Stimulated activated naive CD8-positive, alpha-beta T cell treated with anti-CD3 and anti-CD28 coated beads, Interleukin-15, Interleukin-2, amounts not matched to agents 100 ng/mL and 50 ng/mL, for 24 hours (primary cell): ENCODE measurements around the gene CTRL.

Experiments
- H3K27ac Mint-ChIP-seq: one replicate; pipeline ENCODE4 v1.8.0; 2021; ENCODE audit warnings: mild to moderate bottlenecking, mixed read lengths
- H3K27me3 Mint-ChIP-seq: one replicate; pipeline ENCODE4 v1.8.0; 2021; ENCODE audit warnings: mixed read lengths
- H3K36me3 Mint-ChIP-seq: one replicate; pipeline ENCODE4 v1.8.0; 2021; ENCODE audit warnings: low read depth, mixed read lengths
- H3K4me1 Mint-ChIP-seq: one replicate; pipeline ENCODE4 v1.8.0; 2021; ENCODE audit warnings: low read depth, mixed read lengths
- H3K4me3 Mint-ChIP-seq: one replicate; pipeline ENCODE4 v1.8.0; 2021; ENCODE audit warnings: mild to moderate bottlenecking, mixed read lengths
- H3K9me3 Mint-ChIP-seq: one replicate; pipeline ENCODE4 v1.8.0; 2021; ENCODE audit warnings: mixed read lengths

The CTRL gene

GRCh38 chr16:67907397-67908180 is 24.1 kb downstream of the CTRL start:
- H3K27me3 Mint-ChIP-seq: no peaks in the 10 kb centered on the region
- peaks cover 25% of the 10 kb centered on the region for H3K4me1 Mint-ChIP-seq
- peaks cover 15% of the 10 kb centered on the region for H3K36me3 Mint-ChIP-seq
- H3K27ac Mint-ChIP-seq: peak overlapping the region; percentile 19
- no peak overlapping the region for H3K4me3 Mint-ChIP-seq
- H3K9me3 Mint-ChIP-seq: no peaks in the 10 kb centered on the region

GRCh38 chr16:67902831-67903230 is 28.8 kb downstream of the CTRL start:
- Mint-ChIP-seq H3K4me3 (no peak overlapping the region), H3K9me3 (no peaks in the 10 kb centered on the region), H3K36me3 (peaks cover 6% of the 10 kb centered on the region), H3K27ac (no peak overlapping the region), H3K27me3 (no peaks in the 10 kb centered on the region), H3K4me1 (peaks cover 5% of the 10 kb centered on the region)

DNA sequence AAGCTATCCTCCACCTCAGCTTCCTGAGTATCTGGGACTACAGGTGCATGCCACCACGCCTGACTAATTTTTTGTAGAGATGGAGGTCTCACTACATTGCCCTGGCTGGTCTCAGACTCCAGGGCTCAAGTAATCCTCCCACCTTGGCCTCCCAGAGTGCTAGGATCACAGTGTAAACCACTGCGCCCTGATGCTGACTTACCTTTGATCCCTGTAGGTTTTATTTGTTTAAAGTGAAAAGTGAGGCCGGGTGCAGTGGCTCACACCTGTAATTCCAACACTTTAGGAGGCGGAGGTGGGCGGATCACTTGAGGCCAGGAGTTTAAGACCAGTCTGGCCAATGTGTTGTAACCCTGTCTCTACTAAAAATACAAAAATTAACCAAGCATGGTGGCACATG is 29.9 kb downstream of the CTRL start:
- Mint-ChIP-seq H3K27ac (no peak overlapping the region), H3K4me3 (no peak overlapping the region), H3K27me3 (no peaks in the 10 kb centered on the region)

GRCh38 chr16:67897231-67897630 is 34.4 kb downstream of the CTRL start:
- Mint-ChIP-seq H3K4me1 (peaks cover 38% of the 10 kb centered on the region), H3K9me3 (no peaks in the 10 kb centered on the region), H3K36me3 (no peaks in the 10 kb centered on the region), H3K4me3 (no peak overlapping the region), H3K27ac (no peak overlapping the region), H3K27me3 (no peaks in the 10 kb centered on the region)

More for the DNA sequence above, 29.9 kb downstream of the CTRL start:
- Mint-ChIP-seq H3K9me3 (no peaks in the 10 kb centered on the region), H3K36me3 (peaks cover 6% of the 10 kb centered on the region), H3K4me1 (peaks cover 5% of the 10 kb centered on the region)

GRCh38 chr16:67893743-67894399 is 37.8 kb downstream of the CTRL start:
- Mint-ChIP-seq H3K36me3 (no peaks in the 10 kb centered on the region), H3K27ac (peak overlapping the region; percentile 93), H3K4me1 (peaks cover 39% of the 10 kb centered on the region)

DNA sequence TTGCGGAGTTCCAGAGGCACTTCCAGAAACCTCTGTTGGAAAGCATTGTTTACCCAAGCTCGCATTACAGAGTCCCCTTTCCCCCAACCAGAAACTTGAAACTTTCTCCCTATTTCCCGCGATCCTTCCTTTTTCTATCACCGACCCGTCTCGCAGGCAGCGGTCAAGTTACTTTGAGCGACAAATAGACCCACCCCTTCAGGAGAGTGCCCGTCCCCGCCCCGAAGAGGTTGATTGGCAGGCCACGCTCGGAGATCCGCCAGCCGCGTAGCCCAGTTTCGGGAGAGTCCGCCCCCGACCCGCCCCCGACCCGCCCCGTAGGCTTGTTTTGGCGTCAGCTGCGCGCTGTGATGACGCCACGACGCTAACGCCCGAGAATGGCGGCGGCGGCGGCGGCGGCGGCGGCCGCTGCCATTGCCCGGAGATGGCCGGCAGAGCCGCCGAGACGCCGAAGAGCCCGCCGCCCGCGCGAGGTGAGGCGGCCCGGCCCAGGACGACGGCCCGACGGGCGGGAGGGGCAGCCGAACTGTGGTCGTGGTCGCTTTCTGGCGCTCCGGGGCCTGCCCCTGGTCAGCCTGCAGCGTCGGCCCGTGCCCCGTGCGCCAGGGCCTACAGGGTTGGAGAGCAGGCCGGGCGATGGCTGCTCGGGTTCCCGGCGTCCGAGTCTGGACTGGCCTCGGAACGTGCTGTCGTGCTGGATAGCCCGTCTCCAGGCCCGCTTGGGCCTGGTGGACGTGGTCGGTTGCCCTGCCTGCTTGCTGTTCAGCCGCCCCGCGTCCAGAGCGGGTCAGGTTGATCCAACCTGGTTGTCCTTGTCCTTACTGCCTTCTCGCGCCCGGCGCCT is 38.5 kb downstream of the CTRL start, which contains the start of gene PSKH1:
Gene PSKH1 (plus strand): TSS at position 356 of the 844 bp plus-strand sequence. CDS start 15,496 bp downstream, outside the sequence.
- H3K27me3 Mint-ChIP-seq: no peaks in the 10 kb centered on the region
- H3K9me3 Mint-ChIP-seq: no peaks in the 10 kb centered on the region
- peaks cover 39% of the 10 kb centered on the region for H3K4me1 Mint-ChIP-seq
- H3K4me3 Mint-ChIP-seq: peak within 1 kb of the TSS; percentile 97
- peak within 1 kb of the TSS; percentile 93 for H3K27ac Mint-ChIP-seq
- no peaks in the 10 kb centered on the region for H3K36me3 Mint-ChIP-seq

More at GRCh38 chr16:67893743-67894399, 37.8 kb downstream of the CTRL start:
- peak overlapping the region; percentile 97 for H3K4me3 Mint-ChIP-seq
- no peaks in the 10 kb centered on the region for H3K27me3 Mint-ChIP-seq
- no peaks in the 10 kb centered on the region for H3K9me3 Mint-ChIP-seq

GRCh38 chr16:67892375-67892774 is 39.3 kb downstream of the CTRL start:
- Mint-ChIP-seq H3K27ac (peak overlapping the region; percentile 56), H3K9me3 (no peaks in the 10 kb centered on the region), H3K4me3 (peak overlapping the region; percentile 97), H3K36me3 (no peaks in the 10 kb centered on the region), H3K4me1 (peaks cover 39% of the 10 kb centered on the region), H3K27me3 (no peaks in the 10 kb centered on the region)

GRCh38 chr16:67888331-67888730 is 43.3 kb downstream of the CTRL start:
- peaks cover 10% of the 10 kb centered on the region for H3K36me3 Mint-ChIP-seq
- H3K9me3 Mint-ChIP-seq: no peaks in the 10 kb centered on the region
- peaks cover 9% of the 10 kb centered on the region for H3K4me1 Mint-ChIP-seq
- no peak overlapping the region for H3K4me3 Mint-ChIP-seq
- no peak overlapping the region for H3K27ac Mint-ChIP-seq
- no peaks in the 10 kb centered on the region for H3K27me3 Mint-ChIP-seq

- no peaks in the 10 kb centered on the region for H3K4me1 Mint-ChIP-seq
- H3K36me3 Mint-ChIP-seq: peaks cover 26% of the 10 kb centered on the region
These were observed 45.3 kb downstream of the CTRL start for GRCh38 chr16:67886387-67886786.

GRCh38 chr16:67885976-67886375 is 45.7 kb downstream of the CTRL start:
- H3K9me3 Mint-ChIP-seq: no peaks in the 10 kb centered on the region
- H3K27me3 Mint-ChIP-seq: no peaks in the 10 kb centered on the region
- peaks cover 26% of the 10 kb centered on the region for H3K36me3 Mint-ChIP-seq
- H3K4me3 Mint-ChIP-seq: no peak overlapping the region
- no peak overlapping the region for H3K27ac Mint-ChIP-seq
- H3K4me1 Mint-ChIP-seq: no peaks in the 10 kb centered on the region

More at GRCh38 chr16:67886387-67886786, 45.3 kb downstream of the CTRL start:
- Mint-ChIP-seq H3K9me3 (no peaks in the 10 kb centered on the region), H3K4me3 (no peak overlapping the region), H3K27ac (peak overlapping the region; percentile 8), H3K27me3 (no peaks in the 10 kb centered on the region)

DNA sequence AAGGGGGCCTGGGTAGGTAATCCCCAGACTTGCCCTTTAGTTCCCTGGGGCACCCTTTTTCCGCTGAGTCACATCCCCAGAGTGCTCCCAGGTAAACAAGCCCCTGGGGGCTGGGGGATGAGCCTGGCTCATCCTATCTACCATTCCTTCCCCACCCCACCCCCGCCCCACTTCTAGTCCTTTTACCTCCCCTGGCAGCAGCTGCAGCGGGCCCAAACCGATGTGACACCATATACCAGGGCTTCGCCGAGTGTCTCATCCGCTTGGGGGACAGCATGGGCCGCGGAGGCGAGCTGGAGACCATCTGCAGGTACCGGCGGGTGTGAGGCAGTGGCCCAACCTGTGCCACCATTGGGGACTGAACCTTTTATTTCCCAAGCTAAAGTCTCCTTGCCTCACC is 46.1 kb downstream of the CTRL start:
- H3K36me3 Mint-ChIP-seq: peaks cover 26% of the 10 kb centered on the region
- H3K4me3 Mint-ChIP-seq: no peak overlapping the region
- H3K27me3 Mint-ChIP-seq: no peaks in the 10 kb centered on the region
- H3K27ac Mint-ChIP-seq: no peak overlapping the region
- no peaks in the 10 kb centered on the region for H3K4me1 Mint-ChIP-seq
- H3K9me3 Mint-ChIP-seq: no peaks in the 10 kb centered on the region

DNA sequence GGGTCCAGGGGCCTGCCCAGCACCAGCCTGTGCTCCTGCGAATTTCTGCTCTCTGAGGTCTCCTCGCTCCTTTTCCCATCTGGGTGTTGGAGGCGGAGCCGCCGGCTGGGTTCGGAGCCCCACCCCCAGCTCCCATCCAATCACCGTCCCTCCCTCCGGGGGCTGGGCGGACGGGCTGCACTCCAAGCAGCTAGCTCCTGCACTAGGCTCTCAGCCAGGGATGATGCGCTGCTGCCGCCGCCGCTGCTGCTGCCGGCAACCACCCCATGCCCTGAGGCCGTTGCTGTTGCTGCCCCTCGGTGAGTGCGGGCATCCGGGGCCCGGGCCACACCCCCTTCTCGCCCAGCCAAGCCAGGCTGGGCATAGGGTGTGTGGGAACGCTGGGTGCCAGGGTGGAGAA is 47.0 kb downstream of the CTRL start, which contains the start of gene NRN1L:
Gene NRN1L (plus strand): TSS at position 202 of the 400 bp plus-strand sequence. CDS start 19 bp downstream, at position 221.
- Mint-ChIP-seq H3K36me3 (peaks cover 34% of the 10 kb centered on the region), H3K4me3 (no peak within 1 kb of the TSS), H3K27me3 (no peaks in the 10 kb centered on the region), H3K4me1 (no peaks in the 10 kb centered on the region), H3K9me3 (no peaks in the 10 kb centered on the region), H3K27ac (no peak within 1 kb of the TSS)

DNA sequence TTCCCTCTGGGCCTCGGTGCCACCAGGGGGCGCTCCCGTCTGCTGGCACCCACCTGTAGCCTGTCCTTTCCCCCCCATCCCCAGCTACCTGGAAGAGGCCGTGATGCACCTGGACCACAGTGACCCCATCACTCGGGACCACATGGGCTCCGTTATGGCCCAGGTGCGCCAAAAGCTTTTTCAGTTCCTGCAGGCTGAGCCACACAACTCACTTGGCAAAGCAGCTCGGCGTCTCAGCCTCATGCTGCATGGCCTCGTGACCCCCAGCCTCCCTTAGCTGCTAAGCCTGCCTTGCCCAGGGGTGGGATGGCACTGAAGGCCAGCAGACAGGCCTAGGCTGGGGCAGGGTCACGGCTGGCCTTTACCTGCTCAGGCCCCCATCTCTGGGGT is 47.8 kb downstream of the CTRL start:
- H3K27me3 Mint-ChIP-seq: no peaks in the 10 kb centered on the region
- H3K9me3 Mint-ChIP-seq: no peaks in the 10 kb centered on the region
- peaks cover 42% of the 10 kb centered on the region for H3K36me3 Mint-ChIP-seq
- no peak overlapping the region for H3K4me3 Mint-ChIP-seq
- H3K4me1 Mint-ChIP-seq: no peaks in the 10 kb centered on the region
- H3K27ac Mint-ChIP-seq: no peak overlapping the region

GRCh38 chr16:67883146-67883871 is 48.4 kb downstream of the CTRL start:
- Mint-ChIP-seq H3K9me3 (no peaks in the 10 kb centered on the region), H3K27me3 (no peaks in the 10 kb centered on the region), H3K27ac (no peak overlapping the region), H3K4me1 (no peaks in the 10 kb centered on the region), H3K36me3 (peaks cover 45% of the 10 kb centered on the region), H3K4me3 (no peak overlapping the region)
